Activated T-cell treated with anti-CD3 and anti-CD28 coated beads, Interleukin-2, amount 50 U/mL, for 72 hours (primary cell): ENCODE data around the gene ADCY1. TPM values are rescaled to one million over a fixed set of nuclear protein-coding genes. Genes with fewer than 3 reads are reported as not detected.

ENCODE experiments used
- ATAC-seq, 2 donors: fragments of 150-1000 bp; cut with Tn5 transposase; replicated peaks in 1 of 2; 2 replicates each; pipeline ENCODE4 v1.10.0; 2021; ENCODE audit warnings: moderate library complexity in 2 of 2, mild to moderate bottlenecking in 1 of 2
- DNase-seq, 2 donors: peaks; one replicate each; pipeline ENCODE4 v3.0.0; 2021 to 2022; ENCODE audit warnings: mixed read lengths in 1 of 2
- H3K27ac Mint-ChIP-seq: one replicate; pipeline ENCODE4 v1.8.0; 2022; ENCODE audit warnings: mild to moderate bottlenecking, moderate library complexity, mixed read lengths
- H3K27me3 Mint-ChIP-seq: one replicate; pipeline ENCODE4 v1.8.0; 2022; ENCODE audit warnings: low read depth, mixed read lengths
- H3K36me3 Mint-ChIP-seq, 2 donors: one replicate each; pipeline ENCODE4 v1.8.0; 2022; ENCODE audit warnings: mixed read lengths in 2 of 2, mild to moderate bottlenecking in 1 of 2; ENCODE audit not compliant: insufficient read depth in 2 of 2
- H3K4me1 Mint-ChIP-seq: one replicate; pipeline ENCODE4 v1.8.0; 2022; ENCODE audit warnings: low read depth, mixed read lengths
- H3K4me3 Mint-ChIP-seq, 2 donors: one replicate each; pipeline ENCODE4 v1.8.0; 2022; ENCODE audit warnings: mild to moderate bottlenecking in 2 of 2, mixed read lengths in 2 of 2, moderate library complexity in 2 of 2
- H3K9me3 Mint-ChIP-seq, 2 donors: one replicate each; pipeline ENCODE4 v1.8.0; 2022; ENCODE audit warnings: mixed read lengths in 2 of 2
- total RNA-seq, 2 donors: library from RNA; stranded (reverse); gene quantifications; one replicate each; pipeline ENCODE4 v1.2.3, GENCODE V29; 2022

ADCY1 gene
- total RNA-seq, 2 donors from 2014 or later, result 52.3 to 58.9 TPM

DNA sequence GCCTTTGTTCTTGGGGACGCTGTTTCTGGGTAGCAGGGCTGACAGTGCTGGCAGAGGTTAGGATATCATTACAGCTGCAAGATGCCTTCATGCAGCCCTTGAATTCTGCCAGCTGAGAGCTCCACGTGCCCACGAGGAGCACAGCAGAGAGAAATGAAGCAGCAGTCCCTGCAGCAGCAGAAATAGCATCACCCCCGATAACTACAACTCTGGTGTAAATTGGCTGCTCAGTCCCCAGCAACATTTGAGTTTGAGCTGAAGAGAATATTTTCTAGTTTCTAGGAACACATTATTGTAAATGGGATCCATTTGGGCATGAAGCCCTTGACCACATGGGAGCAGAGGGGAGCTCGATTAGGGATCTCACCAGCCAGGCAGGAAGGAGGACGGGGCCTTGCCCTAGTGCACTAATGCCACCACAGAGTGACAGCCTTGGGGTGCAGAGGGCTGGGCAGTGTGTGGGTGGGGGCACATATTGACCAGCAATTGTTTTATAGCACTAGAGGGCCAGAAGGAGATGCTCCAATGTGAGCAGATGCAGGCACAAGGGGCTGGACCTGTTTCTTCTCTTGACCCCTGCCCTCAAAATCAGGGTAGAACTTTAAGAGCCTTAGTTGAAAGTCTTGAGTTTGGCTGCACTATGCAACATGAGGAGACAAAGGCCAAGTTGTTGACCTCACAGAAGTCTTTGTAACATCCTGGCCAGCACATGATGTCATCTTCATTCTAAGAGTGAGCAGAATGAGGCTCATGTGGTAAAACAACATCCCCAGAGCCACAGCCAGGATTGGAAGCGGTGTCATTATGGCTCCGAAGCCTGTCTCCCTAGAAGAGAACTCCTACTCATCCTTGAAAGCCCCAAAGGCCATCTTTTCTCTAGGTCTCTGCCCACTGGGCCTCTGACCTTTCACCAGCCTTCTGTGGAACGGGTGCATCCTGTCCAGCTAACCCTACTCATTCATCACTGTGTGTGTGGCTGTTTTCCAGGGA is 52.6 kb downstream of the ADCY1 start:
- DNase-seq (no peak), ATAC-seq (no peak)
- H3K36me3 Mint-ChIP-seq, result no peaks in the 10 kb centered on the region
- H3K27ac Mint-ChIP-seq, result no peak overlapping the region
- peaks cover 0 to 2% of the 10 kb centered on the region in 2 donors for H3K9me3 Mint-ChIP-seq
- H3K4me3 Mint-ChIP-seq, result no peak overlapping the region
- H3K4me1 Mint-ChIP-seq, result no peaks in the 10 kb centered on the region
- H3K27me3 Mint-ChIP-seq, result no peaks in the 10 kb centered on the region

DNA sequence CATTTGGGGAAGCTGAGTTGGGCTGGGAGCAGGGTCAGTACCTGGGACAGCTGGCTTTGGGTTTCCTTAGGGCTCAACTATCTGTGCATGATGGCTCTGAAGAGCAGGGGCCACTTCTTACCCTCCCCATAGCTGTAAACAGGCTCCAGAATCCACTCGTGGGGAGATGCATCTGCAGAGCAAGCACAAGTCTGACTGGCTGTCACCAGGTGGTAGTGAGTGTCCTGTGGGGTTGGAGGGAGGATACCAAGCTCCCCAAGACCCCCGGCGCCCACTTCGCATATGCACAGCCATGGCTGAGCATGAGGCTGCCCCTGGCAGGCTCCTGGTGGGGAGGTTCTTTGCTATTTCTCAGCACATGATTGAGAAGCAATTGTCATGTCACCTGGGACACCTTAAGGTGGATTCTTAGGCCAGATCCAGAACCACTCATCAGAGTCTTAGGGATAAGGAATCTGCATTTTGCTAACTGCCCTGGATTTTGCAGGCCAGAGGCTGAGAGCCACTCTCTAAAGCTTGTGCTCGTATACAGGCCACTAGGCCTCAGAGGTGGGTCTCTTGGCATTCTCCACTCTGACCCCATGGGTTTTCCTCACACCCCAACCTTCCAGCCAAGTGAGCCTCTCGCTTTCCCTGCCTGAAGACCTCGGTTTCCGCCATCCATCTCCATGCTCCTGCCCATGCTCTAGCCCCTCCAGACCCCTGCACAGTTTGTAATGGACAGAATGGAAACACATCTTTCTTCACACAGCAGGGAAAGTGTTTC is 53.7 kb downstream of the ADCY1 start:
- Mint-ChIP-seq H3K36me3 (no peaks in the 10 kb centered on the region), H3K4me1 (no peaks in the 10 kb centered on the region), H3K27ac (no peak overlapping the region), H3K27me3 (no peaks in the 10 kb centered on the region), H3K4me3 (no peak overlapping the region), H3K9me3 (peaks cover 0 to 2% of the 10 kb centered on the region in 2 donors)
- ATAC-seq (no peak), DNase-seq (no peak)

DNA sequence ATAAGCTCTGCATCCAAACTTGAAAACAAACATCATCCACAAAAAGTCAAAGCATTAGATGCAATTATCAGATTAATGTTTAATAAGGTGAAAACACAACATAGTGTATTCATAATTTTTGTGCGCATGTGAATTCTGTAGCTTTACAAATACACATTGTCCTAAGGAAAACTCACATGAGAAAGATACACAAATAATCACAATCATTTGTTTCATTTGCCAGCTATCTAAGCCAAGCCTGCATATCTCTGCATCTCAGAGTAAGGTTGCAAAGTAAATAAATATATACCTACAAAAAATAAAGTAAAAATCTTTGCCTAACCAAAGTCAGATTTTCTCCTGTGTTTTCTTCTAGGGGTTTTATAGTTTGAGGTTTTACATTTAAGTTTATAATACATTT is 57.4 kb downstream of the ADCY1 start:
- H3K27ac Mint-ChIP-seq, result no peak overlapping the region
- H3K9me3 Mint-ChIP-seq, result peaks cover 0 to 2% of the 10 kb centered on the region in 2 donors
- H3K4me1 Mint-ChIP-seq, result no peaks in the 10 kb centered on the region
- H3K36me3 Mint-ChIP-seq, result no peaks in the 10 kb centered on the region
- H3K4me3 Mint-ChIP-seq, result no peak overlapping the region
- H3K27me3 Mint-ChIP-seq, result no peaks in the 10 kb centered on the region
- DNase-seq (no peak), ATAC-seq (no peak)

DNA sequence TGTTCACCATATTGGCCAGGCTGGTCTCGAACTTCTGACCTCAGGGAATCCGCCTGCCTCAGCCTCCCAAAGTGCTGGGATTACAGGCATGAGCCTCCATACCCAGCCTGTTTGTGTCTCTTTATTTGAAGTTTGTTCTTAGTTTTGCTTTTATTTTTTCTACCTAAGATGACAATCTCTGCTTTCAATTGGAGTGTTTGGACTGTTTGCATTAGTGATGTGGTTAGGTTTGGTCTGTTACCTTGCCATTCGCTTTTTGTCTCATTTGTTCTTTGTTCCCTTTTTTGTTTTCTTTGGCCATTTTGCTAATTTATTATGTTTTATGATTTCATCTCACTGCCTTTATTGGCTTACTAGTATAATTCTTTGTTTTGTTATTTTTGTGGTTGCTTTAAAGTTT is 62.6 kb downstream of the ADCY1 start:
- H3K27ac Mint-ChIP-seq, result no peak overlapping the region
- no peaks in the 10 kb centered on the region for H3K9me3 Mint-ChIP-seq
- no peak for ATAC-seq
- peaks cover 8% of the 10 kb centered on the region for H3K27me3 Mint-ChIP-seq
- H3K4me1 Mint-ChIP-seq, result no peaks in the 10 kb centered on the region
- no peak for DNase-seq
- no peaks in the 10 kb centered on the region for H3K36me3 Mint-ChIP-seq
- H3K4me3 Mint-ChIP-seq, result no peak overlapping the region

DNA sequence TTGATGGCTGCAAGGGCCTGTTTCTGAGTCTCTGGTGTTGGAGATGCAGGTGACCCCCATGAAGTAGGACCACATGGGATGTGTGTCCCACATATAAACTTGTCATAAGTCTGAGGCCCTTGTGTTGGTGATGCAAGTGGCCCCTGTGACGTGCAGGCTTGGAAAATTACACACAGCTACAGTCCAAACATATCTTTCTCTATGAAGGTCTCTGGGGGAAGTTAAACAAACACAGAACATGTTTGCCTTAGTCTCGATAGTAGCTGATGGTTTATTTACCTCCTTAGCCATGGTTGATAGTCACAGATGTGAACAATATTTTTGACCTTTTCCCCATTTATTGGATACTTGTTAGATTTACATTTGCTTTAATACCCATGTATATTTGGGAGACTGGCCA is 64.7 kb downstream of the ADCY1 start:
- no peak overlapping the region for H3K4me3 Mint-ChIP-seq
- no peaks in the 10 kb centered on the region for H3K9me3 Mint-ChIP-seq
- peaks cover 8% of the 10 kb centered on the region for H3K27me3 Mint-ChIP-seq
- H3K36me3 Mint-ChIP-seq, result no peaks in the 10 kb centered on the region
- no peak for DNase-seq
- no peaks in the 10 kb centered on the region for H3K4me1 Mint-ChIP-seq
- ATAC-seq, result no peak
- no peak overlapping the region for H3K27ac Mint-ChIP-seq

DNA sequence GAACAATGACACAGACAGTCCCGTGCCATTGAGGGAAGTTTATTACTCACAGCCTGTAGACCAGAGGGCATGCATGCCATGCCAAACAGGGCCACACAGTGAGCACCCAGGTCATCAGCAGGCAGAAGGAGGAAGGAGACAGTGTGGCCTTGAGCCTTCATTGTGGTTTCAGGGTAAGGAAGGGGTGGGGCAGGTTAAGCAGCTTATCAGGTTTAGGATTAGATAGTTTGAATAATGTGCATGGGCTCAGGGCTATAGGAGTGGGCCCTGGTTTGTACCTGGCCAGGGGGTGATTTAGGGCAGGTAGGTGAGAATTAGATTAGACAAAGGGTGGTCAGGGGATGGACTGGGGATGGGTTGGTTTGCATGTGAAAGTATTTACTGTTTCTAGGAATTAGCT is 67.9 kb downstream of the ADCY1 start:
- Mint-ChIP-seq H3K27ac (no peak overlapping the region), H3K4me3 (no peak overlapping the region), H3K9me3 (no peaks in the 10 kb centered on the region), H3K36me3 (no peaks in the 10 kb centered on the region), H3K27me3 (peaks cover 8% of the 10 kb centered on the region), H3K4me1 (no peaks in the 10 kb centered on the region)
- ATAC-seq (no peak), DNase-seq (no peak)

DNA sequence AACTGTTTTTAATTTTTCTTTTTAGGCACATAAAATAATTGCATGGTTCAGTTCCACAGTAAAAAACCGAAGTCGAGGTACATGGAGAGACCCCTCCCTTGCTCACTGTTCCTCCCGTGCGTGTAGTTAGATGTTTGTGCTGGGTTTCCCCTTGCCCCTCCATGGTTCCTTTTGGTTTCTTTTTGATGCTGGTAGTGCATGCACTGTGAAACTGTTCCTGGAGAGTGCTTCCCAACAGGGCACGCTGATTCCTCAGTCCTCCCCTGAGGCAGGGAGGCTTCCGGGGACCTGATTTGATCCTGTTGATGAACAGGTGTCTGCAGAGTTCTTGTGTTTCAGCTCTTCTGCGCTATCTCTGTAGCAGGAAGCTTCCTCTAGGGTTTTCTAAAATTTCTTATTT is 69.5 kb downstream of the ADCY1 start:
- H3K4me1 Mint-ChIP-seq, result no peaks in the 10 kb centered on the region
- H3K27me3 Mint-ChIP-seq, result peaks cover 1% of the 10 kb centered on the region
- ATAC-seq (no peak), DNase-seq (no peak)
- H3K9me3 Mint-ChIP-seq, result no peaks in the 10 kb centered on the region
- H3K4me3 Mint-ChIP-seq, result no peak overlapping the region
- no peak overlapping the region for H3K27ac Mint-ChIP-seq
- no peaks in the 10 kb centered on the region for H3K36me3 Mint-ChIP-seq

DNA sequence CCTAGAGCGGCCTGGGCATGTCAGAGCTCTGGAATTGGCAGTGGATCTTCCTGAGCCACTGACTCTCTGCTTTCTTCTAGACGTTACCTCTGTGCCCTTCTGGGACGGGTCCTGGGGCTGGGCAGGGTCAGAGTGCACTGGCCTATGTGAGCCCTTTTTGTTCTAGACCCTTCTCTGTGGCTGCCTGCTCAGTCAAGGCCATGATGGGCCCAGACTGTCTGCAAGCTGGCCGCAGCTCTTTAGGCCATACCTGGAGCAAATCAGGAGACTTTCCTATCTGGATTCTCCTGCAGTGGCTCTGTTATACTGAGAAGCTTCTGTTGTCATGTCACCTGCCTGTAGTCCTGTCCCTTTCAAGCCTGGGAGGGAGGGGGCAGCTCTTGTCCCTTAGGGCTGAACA is 70.1 kb downstream of the ADCY1 start:
- no peaks in the 10 kb centered on the region for H3K9me3 Mint-ChIP-seq
- no peaks in the 10 kb centered on the region for H3K36me3 Mint-ChIP-seq
- no peak overlapping the region for H3K27ac Mint-ChIP-seq
- no peaks in the 10 kb centered on the region for H3K4me1 Mint-ChIP-seq
- H3K4me3 Mint-ChIP-seq, result no peak overlapping the region
- no peak for ATAC-seq
- no peaks in the 10 kb centered on the region for H3K27me3 Mint-ChIP-seq
- DNase-seq, result no peak

DNA sequence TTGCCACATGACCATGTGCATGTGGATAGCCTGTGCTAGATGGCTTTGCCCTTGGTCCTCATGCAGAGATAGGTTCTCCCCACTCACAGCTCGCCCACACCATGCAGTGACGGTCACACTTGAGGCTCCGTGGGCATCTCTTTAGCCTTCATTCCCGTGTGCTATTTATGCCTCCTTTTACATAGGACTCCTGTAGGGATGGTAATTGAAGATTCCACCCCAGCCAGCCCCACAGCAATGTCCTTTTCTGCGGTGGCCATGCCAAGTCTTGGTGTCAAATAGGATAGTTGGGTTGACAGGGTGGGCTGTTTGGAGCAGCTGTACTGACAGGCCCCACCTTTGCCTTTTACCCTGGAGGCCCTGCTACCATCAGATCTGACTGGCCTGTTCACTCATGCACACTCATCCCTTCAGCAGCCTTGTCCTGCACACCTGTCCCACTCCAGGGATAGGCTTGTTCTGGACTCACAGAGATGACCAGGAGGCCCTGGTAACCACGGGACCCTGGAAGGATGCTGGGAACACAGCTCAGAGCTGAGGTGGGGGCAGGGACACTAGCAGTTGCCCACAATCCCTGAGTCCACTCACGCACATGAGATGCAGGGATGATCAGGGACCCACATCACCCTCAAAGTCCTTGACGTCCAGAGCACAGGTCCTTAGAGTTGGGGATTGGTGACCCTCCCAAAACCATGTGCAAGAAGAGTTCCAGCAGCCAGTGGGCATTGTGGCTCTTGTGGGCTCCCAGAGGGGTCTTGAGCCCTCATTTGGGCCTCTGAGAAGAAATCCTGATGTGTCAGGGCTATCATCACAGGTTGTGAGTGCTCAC is 71.2 kb downstream of the ADCY1 start:
- no peak overlapping the region for H3K4me3 Mint-ChIP-seq
- no peaks in the 10 kb centered on the region for H3K9me3 Mint-ChIP-seq
- no peaks in the 10 kb centered on the region for H3K27me3 Mint-ChIP-seq
- no peaks in the 10 kb centered on the region for H3K36me3 Mint-ChIP-seq
- H3K27ac Mint-ChIP-seq, result no peak overlapping the region
- no peak for ATAC-seq
- DNase-seq, result no peak
- no peaks in the 10 kb centered on the region for H3K4me1 Mint-ChIP-seq

DNA sequence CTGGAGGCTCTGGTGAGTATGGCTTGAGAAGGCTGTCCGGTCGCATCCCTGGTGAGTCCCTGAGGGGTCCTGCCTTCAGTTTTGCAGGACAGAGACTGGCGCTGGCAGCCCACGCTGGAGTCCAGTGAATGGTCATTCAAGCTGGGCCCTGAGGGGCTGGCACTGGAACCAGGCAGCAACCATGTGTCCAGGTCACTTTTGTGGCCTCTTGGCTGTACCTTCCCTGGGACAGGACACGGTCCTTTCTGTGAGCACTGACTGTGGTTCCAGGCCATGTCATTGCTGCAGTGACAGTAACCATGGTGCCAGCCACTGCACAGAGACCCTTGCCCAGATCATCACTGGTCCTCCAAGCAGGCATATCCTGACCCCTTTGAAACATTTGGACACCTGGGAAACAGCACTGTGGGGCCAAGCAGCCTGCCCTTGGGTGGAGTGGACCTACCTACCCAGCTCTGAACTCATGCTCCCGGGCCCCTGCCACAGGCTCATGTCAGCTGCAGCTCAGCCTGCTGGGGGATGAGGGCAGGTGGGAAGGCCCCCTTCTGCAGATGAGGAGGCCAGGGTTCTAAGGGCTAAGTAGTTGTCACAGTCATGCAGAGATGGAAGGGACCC is 72.1 kb downstream of the ADCY1 start:
- ATAC-seq (peak in 1 of 2 donors; percentile 7), DNase-seq (no peak)
- Mint-ChIP-seq H3K4me3 (no peak overlapping the region), H3K27me3 (no peaks in the 10 kb centered on the region), H3K27ac (no peak overlapping the region), H3K4me1 (no peaks in the 10 kb centered on the region), H3K9me3 (no peaks in the 10 kb centered on the region), H3K36me3 (no peaks in the 10 kb centered on the region)

DNA sequence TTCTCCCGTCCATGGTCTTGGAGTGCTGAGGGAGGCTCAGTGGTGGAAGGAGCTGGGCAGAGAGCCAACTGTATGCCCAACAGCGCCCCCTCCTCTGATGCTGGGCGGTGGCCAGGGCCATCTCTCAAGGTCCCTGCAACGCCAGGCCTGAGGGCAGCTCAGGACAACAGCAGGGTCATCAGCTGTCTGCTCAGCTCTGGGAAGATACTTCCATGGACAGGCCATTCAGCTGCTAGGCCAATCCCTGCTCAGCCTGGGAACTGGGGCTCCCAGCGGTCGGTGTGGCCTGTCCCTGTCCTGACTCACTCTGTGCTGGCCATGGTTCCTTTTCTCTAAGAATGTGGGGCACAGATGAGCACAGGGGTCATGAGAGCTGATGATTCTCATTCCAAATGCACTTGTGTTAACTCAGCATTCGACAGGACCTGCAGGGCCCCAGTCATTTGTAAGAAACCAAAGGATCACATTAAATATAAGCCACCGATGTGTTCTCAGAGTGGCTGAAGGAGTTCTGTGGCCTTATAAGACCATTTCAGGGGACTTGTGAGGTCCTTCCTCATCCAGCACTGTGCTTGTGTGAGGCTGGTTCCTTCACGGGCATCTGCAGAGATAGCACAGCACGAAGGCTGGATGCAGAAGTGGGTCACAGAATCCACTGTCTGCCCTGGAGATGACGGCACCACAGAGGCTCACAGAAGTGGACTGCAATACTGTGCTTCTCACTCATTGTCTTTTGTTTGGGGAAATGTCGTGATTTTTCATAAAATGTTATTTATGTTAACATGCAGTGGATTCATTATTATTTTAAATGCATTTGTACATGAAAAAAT is 73.0 kb downstream of the ADCY1 start:
- H3K27ac Mint-ChIP-seq, result no peak overlapping the region
- ATAC-seq, result no peak
- H3K27me3 Mint-ChIP-seq, result no peaks in the 10 kb centered on the region
- H3K9me3 Mint-ChIP-seq, result no peaks in the 10 kb centered on the region
- no peak for DNase-seq
- no peaks in the 10 kb centered on the region for H3K36me3 Mint-ChIP-seq
- H3K4me1 Mint-ChIP-seq, result no peaks in the 10 kb centered on the region
- H3K4me3 Mint-ChIP-seq, result no peak overlapping the region
